GM23338 (cell line): ENCODE measurements around the gene WDR70. TPM values are rescaled to one million over a fixed set of nuclear protein-coding genes. Genes with fewer than 3 reads are reported as not detected.

Experiments
- ATAC-seq: fragments of 200-7000 bp; cut with Tn5 transposase; 3 replicates; pipeline ENCODE4 v1.9.1; 2020
- DNase-seq: peaks from one replicate; pipeline ENCODE4 v3.0.0-alpha.2; 2015; ENCODE audit warnings: low spot score
- H2AFZ ChIP-seq: fragments of 200-600 bp; sonication (generic); 2 replicates; pipeline ENCODE4 v1.8.0; 2016; ENCODE audit warnings: antibody characterized with exemption, mild to moderate bottlenecking, moderate library complexity
- H3F3A ChIP-seq: fragments of 200-600 bp; sonication (generic); replicated peaks from 2 replicates; pipeline ENCODE4 v1.8.0; 2017; ENCODE audit warnings: antibody characterized with exemption, mixed run types, low read depth
- H3K27ac ChIP-seq: fragments of 200-600 bp; sonication (generic); 2 replicates; pipeline ENCODE4 v1.6.1; 2016; ENCODE audit warnings: low read depth
- H3K27me3 ChIP-seq: fragments of 200-600 bp; sonication (generic); 2 replicates; pipeline ENCODE4 v1.8.0; 2016; ENCODE audit warnings: mild to moderate bottlenecking, mixed run types, moderate library complexity; ENCODE audit not compliant: insufficient read depth
- H3K36me3 ChIP-seq: fragments of 200-600 bp; sonication (generic); 2 replicates; pipeline ENCODE4 v1.8.0; 2016; ENCODE audit warnings: mild to moderate bottlenecking; ENCODE audit not compliant: insufficient read depth
- H3K4me1 ChIP-seq: fragments of 200-600 bp; sonication (generic); 2 replicates; pipeline ENCODE4 v1.8.0; 2016; ENCODE audit warnings: mild to moderate bottlenecking, moderate library complexity; ENCODE audit not compliant: insufficient read depth
- H3K4me2 ChIP-seq: fragments of 200-600 bp; sonication (generic); 2 replicates; pipeline ENCODE4 v1.7.1; 2017; ENCODE audit warnings: mixed run types
- H3K4me3 ChIP-seq: fragments of 200-600 bp; sonication (generic); 2 replicates; pipeline ENCODE4 v1.6.1; 2016; ENCODE audit warnings: mixed run types
- H3K79me2 ChIP-seq: fragments of 200-600 bp; sonication (generic); replicated peaks from 2 replicates; pipeline ENCODE4 v1.8.0; 2017; ENCODE audit warnings: mild to moderate bottlenecking; ENCODE audit not compliant: insufficient read depth
- H3K9me2 ChIP-seq: fragments of 200-600 bp; sonication (generic); 2 replicates; pipeline ENCODE4 v1.8.0; 2017; ENCODE audit not compliant: insufficient read depth
- H4K20me1 ChIP-seq: fragments of 200-600 bp; sonication (generic); replicated peaks from 2 replicates; pipeline ENCODE4 v1.8.0; 2017; ENCODE audit warnings: mild to moderate bottlenecking; ENCODE audit not compliant: insufficient read depth
- H3K27ac Mint-ChIP-seq: 2 replicates; pipeline ENCODE4 v1.8.0; 2020; ENCODE audit warnings: inconsistent platforms, mild to moderate bottlenecking, moderate library complexity, mixed read lengths
- H3K27me3 Mint-ChIP-seq: 3 replicates; pipeline ENCODE4 v1.8.0; 2022; ENCODE audit warnings: low read depth, mild to moderate bottlenecking, moderate library complexity, mixed read lengths, inconsistent platforms; ENCODE audit not compliant: insufficient read depth, poor library complexity
- H3K36me3 Mint-ChIP-seq: 3 replicates; pipeline ENCODE4 v1.8.0; 2021; ENCODE audit warnings: low read depth, mild to moderate bottlenecking, inconsistent platforms, moderate library complexity, mixed read lengths
- H3K4me1 Mint-ChIP-seq: 3 replicates; pipeline ENCODE4 v1.8.0; 2020; ENCODE audit warnings: mild to moderate bottlenecking, inconsistent platforms, mixed read lengths
- H3K4me3 Mint-ChIP-seq: 3 replicates; pipeline ENCODE4 v1.8.0; 2021; ENCODE audit warnings: moderate library complexity, mild to moderate bottlenecking, inconsistent platforms, mixed read lengths
- H3K9me3 Mint-ChIP-seq: 3 replicates; pipeline ENCODE4 v1.8.0; 2020; ENCODE audit warnings: moderate library complexity, mild to moderate bottlenecking, inconsistent platforms, mixed read lengths
- CREB1 ChIP-seq: fragments of 250-450 bp; sonication (Bioruptor Pico); IDR thresholded peaks from 2 replicates; pipeline ENCODE4 v1.5.0; 2020; ENCODE audit warnings: low read depth, mild to moderate bottlenecking, moderate library complexity
- CTCF ChIP-seq, 2 experiments: fragments of 200-600 bp in 1 of 2; sonication (generic) in 1 of 2; conservative IDR thresholded peaks; 2 replicates each; pipeline versions ENCODE4 v1.5.1 to v1.6.1; 2016 to 2017; ENCODE audit warnings: antibody characterized with exemption in 2 of 2, low read depth in 2 of 2, mild to moderate bottlenecking in 2 of 2, moderate library complexity in 1 of 2
- ETS1 ChIP-seq: IDR thresholded peaks from 2 replicates; pipeline ENCODE4 v1.6.1; 2016; ENCODE audit warnings: antibody characterized with exemption
- EZH2 ChIP-seq: fragments of 200-600 bp; sonication (generic); IDR thresholded peaks from one replicate; pipeline ENCODE4 v1.8.0; 2017; ENCODE audit warnings: antibody characterized with exemption, mild to moderate bottlenecking, low read depth; ENCODE audit not compliant: unreplicated experiment
- EZH2phosphoT487 ChIP-seq: fragments of 200-600 bp; sonication (generic); IDR thresholded peaks from one replicate; pipeline ENCODE4 v1.8.1; 2018; ENCODE audit warnings: antibody characterized with exemption; ENCODE audit not compliant: unreplicated experiment
- JUNB ChIP-seq: IDR thresholded peaks from one replicate; pipeline ENCODE4 v1.6.1; 2016; ENCODE audit warnings: antibody characterized with exemption; ENCODE audit not compliant: unreplicated experiment
- NANOG ChIP-seq: IDR thresholded peaks from 2 replicates; pipeline ENCODE4 v1.6.1; 2016; ENCODE audit warnings: antibody characterized with exemption, borderline replicate concordance
- POLR2AphosphoS5 ChIP-seq: IDR thresholded peaks from 2 replicates; pipeline ENCODE4 v1.6.1; 2016; ENCODE audit warnings: antibody characterized with exemption, low read depth
- REST ChIP-seq: IDR thresholded peaks from one replicate; pipeline ENCODE4 v1.6.1; 2018; ENCODE audit warnings: antibody characterized with exemption; ENCODE audit not compliant: unreplicated experiment
- STAT1 ChIP-seq: IDR thresholded peaks from one replicate; pipeline ENCODE4 v1.6.1; 2016; ENCODE audit warnings: antibody characterized with exemption; ENCODE audit not compliant: unreplicated experiment
- ZNF114 ChIP-seq: fragments of 250-450 bp; sonication (Bioruptor Pico); IDR thresholded peaks from 2 replicates; pipeline ENCODE4 v1.5.0; 2020; ENCODE audit warnings: mild to moderate bottlenecking, moderate library complexity
- ZNF331 ChIP-seq: fragments of 250-450 bp; sonication (Bioruptor Pico); IDR thresholded peaks from 2 replicates; pipeline ENCODE4 v1.5.0; 2020; ENCODE audit warnings: low read depth, mild to moderate bottlenecking, moderate library complexity
- ZNF462 ChIP-seq: fragments of 250-450 bp; sonication (Bioruptor Pico); IDR thresholded peaks from 2 replicates; pipeline ENCODE4 v1.5.0; 2020; ENCODE audit warnings: mild to moderate bottlenecking, moderate library complexity
- polyA plus RNA-seq: library from polyadenylated mRNA; unstranded; fragments of >200 nt; fragmentation: Nextera tagmentation; extraction: Ambion mirVana; gene quantifications from 2 replicates; pipeline ENCODE4 v1.2.1, GENCODE V29; 2016
- total RNA-seq: library from RNA; depleted of rRNA; stranded (reverse); fragments of >200 nt; shearing (Covaris generic); gene quantifications from 2 replicates; pipeline ENCODE4 v1.2.3, GENCODE V29; 2014

Gene WDR70
- total and polyA plus RNA-seq, 2 experiments from 2014 or later = 34.9 to 86.7 TPM

- H3K4me2 ChIP-seq = no peak overlapping the region
- DNase-seq (no peak), ATAC-seq (no peak)
- Mint-ChIP-seq H3K4me3 (no peak overlapping the region), H3K36me3 (peaks cover 3% of the 10 kb centered on the region; the same call in 2 of the 3 replicates), H3K27ac (no peak overlapping the region), H3K4me1 (no peaks in the 10 kb centered on the region), H3K27me3 (no peaks in the 10 kb centered on the region), H3K9me3 (no peaks in the 10 kb centered on the region)
- H3K4me3 ChIP-seq = no peak overlapping the region
- H3K27ac ChIP-seq = no peak overlapping the region
- no peak for TF ChIP-seq REST
- TF ChIP-seq CREB1 = no peak
- no peak for TF ChIP-seq POLR2AphosphoS5
- TF ChIP-seq JUNB = no peak
- no peak for TF ChIP-seq CTCF (conservative IDR thresholded peaks at IDR 0.05; ENCODE audit: low read depth in 2 of 2)
- TF ChIP-seq ZNF114 (CRISPR knock-in tag) = no peak
- no peak for TF ChIP-seq ZNF331 (CRISPR knock-in tag)
- no peak for TF ChIP-seq ETS1
- TF ChIP-seq EZH2 = no peak
- TF ChIP-seq ZNF462 = no peak
- TF ChIP-seq STAT1 = no peak
- TF ChIP-seq EZH2phosphoT487 = no peak
- no peak for TF ChIP-seq NANOG
- H3K36me3 ChIP-seq = no peaks in the 10 kb centered on the region
- no peaks in the 10 kb centered on the region for H3K4me1 ChIP-seq
- no peaks in the 10 kb centered on the region for H3K79me2 ChIP-seq
- no peak overlapping the region for H2AFZ ChIP-seq
- H3F3A ChIP-seq = no peaks in the 10 kb centered on the region
- H3K27me3 ChIP-seq = no peaks in the 10 kb centered on the region
- H3K9me2 ChIP-seq = no peaks in the 10 kb centered on the region
- H4K20me1 ChIP-seq = no peaks in the 10 kb centered on the region
These were observed 357.3 kb downstream of the WDR70 start for GRCh38 chr5:37736397-37736796.
